Caco-2 (cell line): Measurements from ENCODE around the gene GAP43. TPM values are rescaled to one million over a fixed set of nuclear protein-coding genes. Genes with fewer than 3 reads are reported as not detected.
A peak's percentile ranks its signal among the peaks of the same experiment; 100 is the strongest.

Source experiments
- BruUV-seq: library from RNA; stranded (reverse); fragments of 400-500 nt; replicated peaks from 2 replicates; lab custom pipeline; 2021; lab: Mats Ljungman, UMichigan
- CTCF ChIA-PET: fragments of 300-600 bp; sonication (Branson Sonifier 250); formaldehyde crosslinking; loops from one replicate; lab custom pipeline; 2022; ENCODE audit warnings: antibody characterized with exemption; lab: Charles Lee
- POLR2A ChIA-PET: fragments of 300-600 bp; sonication (Branson Sonifier 250); formaldehyde crosslinking; loops from one replicate; lab custom pipeline; 2022; ENCODE audit warnings: antibody characterized with exemption; lab: Charles Lee
- DNase-seq, 2 experiments: peaks; one replicate each; pipeline versions ENCODE4 v3.0.0 to v3.0.0-alpha.2; 2020 to 2022
- H3K27me3 ChIP-seq: replicated peaks from 2 replicates; pipeline ENCODE4 v1.6.0; 2011; ENCODE audit warnings: low read length; ENCODE audit not compliant: control insufficient read depth, insufficient read depth
- H3K36me3 ChIP-seq: 2 replicates; pipeline ENCODE4 v1.5.1; 2011; ENCODE audit warnings: low read length; ENCODE audit not compliant: control insufficient read depth, insufficient read depth
- H3K4me1 ChIP-seq: fragments of 250-450 bp; sonication (Bioruptor Pico); 2 replicates; pipeline ENCODE4 v1.5.1; 2020; ENCODE audit warnings: mild to moderate bottlenecking
- H3K4me3 ChIP-seq: 2 replicates; pipeline ENCODE4 v1.5.1; 2011; ENCODE audit warnings: low read depth, mild to moderate bottlenecking, control low read depth, low read length
- H3K9me3 ChIP-seq: fragments of 250-450 bp; sonication (Bioruptor Pico); 2 replicates; pipeline ENCODE4 v1.5.1; 2020; ENCODE audit warnings: mild to moderate bottlenecking, moderate library complexity
- H3K27ac Mint-ChIP-seq: one replicate; pipeline ENCODE4 v1.8.0; 2022; ENCODE audit warnings: mixed read lengths; ENCODE audit not compliant: unreplicated experiment
- H3K27me3 Mint-ChIP-seq: one replicate; pipeline ENCODE4 v1.8.0; 2022; ENCODE audit warnings: mixed read lengths; ENCODE audit not compliant: insufficient read depth, unreplicated experiment
- H3K36me3 Mint-ChIP-seq: one replicate; pipeline ENCODE4 v1.8.0; 2022; ENCODE audit warnings: mild to moderate bottlenecking, mixed read lengths; ENCODE audit not compliant: insufficient read depth, unreplicated experiment
- H3K4me1 Mint-ChIP-seq: one replicate; pipeline ENCODE4 v1.8.0; 2022; ENCODE audit warnings: low read depth, mixed read lengths; ENCODE audit not compliant: unreplicated experiment
- H3K4me3 Mint-ChIP-seq: one replicate; pipeline ENCODE4 v1.8.0; 2022; ENCODE audit warnings: mild to moderate bottlenecking, moderate library complexity, mixed read lengths; ENCODE audit not compliant: unreplicated experiment
- H3K9me3 Mint-ChIP-seq: one replicate; pipeline ENCODE4 v1.8.0; 2022; ENCODE audit warnings: mixed read lengths; ENCODE audit not compliant: unreplicated experiment
- intact Hi-C: fragments of 100-400 bp; cut with micrococcal nuclease; formaldehyde crosslinking; loops from one replicate; pipeline ENCODE4 v1.10.0; 2022; ENCODE audit not compliant: unreplicated experiment
- total RNA-seq: library from RNA; stranded (reverse); gene quantifications from 2 replicates; pipeline ENCODE4 v1.2.3, GENCODE V29; 2022
- TF ChIP-seq, protein P1 (sequence below), 2 experiments: fragments of 200-600 bp in 1 of 2; IDR thresholded peaks; 1 replicate in 1 of 2; 2 replicates in 1 of 2; pipeline versions ENCODE4 v1.5.1 to v1.8.0; 2011 to 2022; ENCODE audit warnings: antibody characterized with exemption in 1 of 2, control low read depth in 1 of 2, inconsistent platforms in 1 of 2, low read depth in 1 of 2, low read length in 1 of 2, mild to moderate bottlenecking in 1 of 2, moderate library complexity in 1 of 2; ENCODE audit not compliant: insufficient read depth in 1 of 2, severe bottlenecking in 1 of 2, unreplicated experiment in 1 of 2

The GAP43 gene
- total RNA-seq, 1 experiment from 2014 or later: not detected

DNA sequence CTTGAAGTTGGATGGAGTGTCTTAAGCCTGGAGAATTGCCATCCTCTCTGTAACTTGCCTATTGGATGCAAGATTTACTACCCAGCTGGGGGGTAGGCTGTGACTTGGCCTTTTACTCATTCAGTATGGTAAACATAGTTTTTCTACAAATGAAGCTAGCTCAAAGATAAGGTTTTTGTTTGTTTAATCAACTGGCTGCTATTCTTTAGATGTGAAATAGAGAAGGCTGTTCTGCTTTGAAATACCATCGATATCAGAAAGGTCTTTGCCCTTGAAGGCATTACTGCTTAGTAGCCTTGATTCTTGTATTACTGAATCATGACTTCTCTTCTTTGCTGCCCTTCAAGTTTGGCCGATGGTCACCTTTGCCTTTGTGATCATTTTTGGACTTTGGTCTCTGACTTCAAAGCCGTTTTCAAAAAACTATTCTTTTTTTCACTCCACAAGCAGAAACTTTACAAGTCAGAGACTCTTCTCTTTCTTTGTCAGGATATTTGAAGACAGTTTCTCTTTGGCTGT, 83.1 kb downstream of the GAP43 start:
- POLR2A ChIA-PET: no interaction called here
- TF ChIP-seq, protein P1, sequence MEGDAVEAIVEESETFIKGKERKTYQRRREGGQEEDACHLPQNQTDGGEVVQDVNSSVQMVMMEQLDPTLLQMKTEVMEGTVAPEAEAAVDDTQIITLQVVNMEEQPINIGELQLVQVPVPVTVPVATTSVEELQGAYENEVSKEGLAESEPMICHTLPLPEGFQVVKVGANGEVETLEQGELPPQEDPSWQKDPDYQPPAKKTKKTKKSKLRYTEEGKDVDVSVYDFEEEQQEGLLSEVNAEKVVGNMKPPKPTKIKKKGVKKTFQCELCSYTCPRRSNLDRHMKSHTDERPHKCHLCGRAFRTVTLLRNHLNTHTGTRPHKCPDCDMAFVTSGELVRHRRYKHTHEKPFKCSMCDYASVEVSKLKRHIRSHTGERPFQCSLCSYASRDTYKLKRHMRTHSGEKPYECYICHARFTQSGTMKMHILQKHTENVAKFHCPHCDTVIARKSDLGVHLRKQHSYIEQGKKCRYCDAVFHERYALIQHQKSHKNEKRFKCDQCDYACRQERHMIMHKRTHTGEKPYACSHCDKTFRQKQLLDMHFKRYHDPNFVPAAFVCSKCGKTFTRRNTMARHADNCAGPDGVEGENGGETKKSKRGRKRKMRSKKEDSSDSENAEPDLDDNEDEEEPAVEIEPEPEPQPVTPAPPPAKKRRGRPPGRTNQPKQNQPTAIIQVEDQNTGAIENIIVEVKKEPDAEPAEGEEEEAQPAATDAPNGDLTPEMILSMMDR (IDR thresholded peaks at IDR 0.05; ENCODE audit: insufficient read depth in 1 of 2, low read depth in 1 of 2, low read length in 1 of 2, severe bottlenecking in 1 of 2, unreplicated experiment in 1 of 2): no peak
- Mint-ChIP-seq H3K36me3 (no peaks in the 10 kb centered on the region), H3K9me3 (no peaks in the 10 kb centered on the region), H3K27ac (no peak overlapping the region), H3K4me1 (no peaks in the 10 kb centered on the region), H3K27me3 (no peaks in the 10 kb centered on the region), H3K4me3 (peak overlapping the region; percentile 49)
- intact Hi-C loops: loop anchor here (1.0 kb wide), 1 partner anchor 78 kb away; no protein-coding TSS in a partner anchor
- Histone ChIP-seq H3K9me3 (no peaks in the 10 kb centered on the region), H3K36me3 (no peaks in the 10 kb centered on the region), H3K27me3 (no peaks in the 10 kb centered on the region), H3K4me1 (peaks cover 28% of the 10 kb centered on the region), H3K4me3 (no peak overlapping the region)
- DNase-seq: peak in 1 of 2 experiments; percentile 47
- BruUV-seq: no TSS peak
- CTCF ChIA-PET: interaction anchor here (0.9 kb wide), 1 partner anchor 78 kb away, joined by 5 read pairs; no protein-coding TSS in a partner anchor

DNA sequence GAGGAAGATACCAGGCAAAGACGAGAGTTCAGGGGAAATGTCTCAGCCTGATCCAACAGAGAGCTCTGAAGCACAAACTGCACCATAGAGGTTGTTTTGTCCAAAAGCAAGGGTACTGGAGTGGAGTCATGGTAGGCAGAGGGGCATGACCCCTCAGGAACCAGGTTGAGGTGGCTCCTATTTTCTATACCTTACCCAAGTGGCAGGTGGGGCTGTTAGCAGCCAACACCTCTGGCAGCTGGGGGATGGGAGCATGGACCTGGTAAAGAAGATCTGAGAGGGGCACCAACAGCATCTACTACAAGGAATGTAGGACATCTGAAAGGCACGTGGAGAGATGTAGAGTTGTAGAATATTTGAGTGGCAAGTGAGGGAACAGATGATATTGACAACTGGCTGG, 85.2 kb downstream of the GAP43 start:
- intact Hi-C loops: no loop called here
- H3K27me3 ChIP-seq: no peaks in the 10 kb centered on the region
- Mint-ChIP-seq H3K36me3 (no peaks in the 10 kb centered on the region), H3K27me3 (no peaks in the 10 kb centered on the region), H3K4me3 (no peak overlapping the region), H3K9me3 (no peaks in the 10 kb centered on the region), H3K4me1 (no peaks in the 10 kb centered on the region), H3K27ac (no peak overlapping the region)
- no peaks in the 10 kb centered on the region for H3K36me3 ChIP-seq
- no peak for DNase-seq
- POLR2A ChIA-PET: no interaction called here
- no peak overlapping the region for H3K4me3 ChIP-seq
- CTCF ChIA-PET: no interaction called here
- TF ChIP-seq, protein P1 (IDR thresholded peaks at IDR 0.05; ENCODE audit: insufficient read depth in 1 of 2, low read depth in 1 of 2, low read length in 1 of 2, severe bottlenecking in 1 of 2, unreplicated experiment in 1 of 2): no peak
- peaks cover 23% of the 10 kb centered on the region for H3K4me1 ChIP-seq
- no TSS peak for BruUV-seq
- H3K9me3 ChIP-seq: no peaks in the 10 kb centered on the region

DNA sequence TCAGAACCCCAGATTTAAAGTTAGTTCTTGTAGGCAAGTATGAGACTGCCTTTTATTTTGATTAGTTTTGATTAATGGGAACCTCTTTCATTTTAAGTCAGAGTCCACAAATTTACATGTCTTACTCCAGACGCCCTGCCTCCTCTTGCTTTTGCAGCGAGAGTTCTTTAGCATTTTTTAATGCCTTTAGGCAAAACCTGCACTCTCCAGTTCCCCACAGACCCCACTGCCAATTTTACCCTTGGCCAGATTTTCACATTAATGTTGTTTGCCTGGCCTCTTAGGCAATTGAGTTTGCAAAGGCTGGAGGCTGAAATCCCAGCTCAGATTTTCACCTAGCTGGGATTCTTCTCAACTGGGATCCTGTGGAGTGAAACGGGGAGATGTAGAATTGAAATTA, 85.8 kb downstream of the GAP43 start:
- H3K4me1 Mint-ChIP-seq: no peaks in the 10 kb centered on the region
- POLR2A ChIA-PET: no interaction called here
- Histone ChIP-seq H3K4me3 (no peak overlapping the region), H3K4me1 (peaks cover 23% of the 10 kb centered on the region), H3K27me3 (no peaks in the 10 kb centered on the region), H3K9me3 (no peaks in the 10 kb centered on the region), H3K36me3 (no peaks in the 10 kb centered on the region)
- H3K9me3 Mint-ChIP-seq: no peaks in the 10 kb centered on the region
- intact Hi-C loops: no loop called here
- no peak overlapping the region for H3K27ac Mint-ChIP-seq
- no TSS peak for BruUV-seq
- DNase-seq: no peak
- H3K36me3 Mint-ChIP-seq: no peaks in the 10 kb centered on the region
- no peak overlapping the region for H3K4me3 Mint-ChIP-seq
- TF ChIP-seq, protein P1 (IDR thresholded peaks at IDR 0.05; ENCODE audit: insufficient read depth in 1 of 2, low read depth in 1 of 2, low read length in 1 of 2, severe bottlenecking in 1 of 2, unreplicated experiment in 1 of 2): no peak
- no peaks in the 10 kb centered on the region for H3K27me3 Mint-ChIP-seq
- CTCF ChIA-PET: no interaction called here
